GM19324 (cell line): Measurements from ENCODE around the gene XRCC3.

Experiments used
- ATAC-seq: cut with Tn5 transposase; IDR thresholded peaks from one replicate; pipeline ENCODE4 v1.9.1; 2021; ENCODE audit warnings: mild to moderate bottlenecking, moderate library complexity; ENCODE audit not compliant: unreplicated experiment, low FRiP score

XRCC3 gene

DNA sequence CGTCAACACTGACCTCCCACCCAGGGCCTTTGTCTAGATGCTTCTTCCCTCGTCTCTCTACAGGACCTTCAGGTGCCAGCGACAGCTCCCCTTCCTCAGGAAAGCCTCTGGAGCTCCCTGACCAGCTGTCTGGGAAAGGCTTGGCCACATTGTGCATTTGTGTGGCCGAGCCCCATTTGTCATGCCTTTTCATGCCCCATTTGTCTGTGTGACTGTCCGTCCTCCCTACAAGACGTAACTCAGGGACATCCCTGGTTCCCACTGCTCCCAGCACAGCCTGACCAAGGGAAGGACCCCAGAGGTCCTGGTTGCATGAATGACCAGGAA lies 24.2 kb upstream of the XRCC3 start:
- no peak for ATAC-seq

DNA sequence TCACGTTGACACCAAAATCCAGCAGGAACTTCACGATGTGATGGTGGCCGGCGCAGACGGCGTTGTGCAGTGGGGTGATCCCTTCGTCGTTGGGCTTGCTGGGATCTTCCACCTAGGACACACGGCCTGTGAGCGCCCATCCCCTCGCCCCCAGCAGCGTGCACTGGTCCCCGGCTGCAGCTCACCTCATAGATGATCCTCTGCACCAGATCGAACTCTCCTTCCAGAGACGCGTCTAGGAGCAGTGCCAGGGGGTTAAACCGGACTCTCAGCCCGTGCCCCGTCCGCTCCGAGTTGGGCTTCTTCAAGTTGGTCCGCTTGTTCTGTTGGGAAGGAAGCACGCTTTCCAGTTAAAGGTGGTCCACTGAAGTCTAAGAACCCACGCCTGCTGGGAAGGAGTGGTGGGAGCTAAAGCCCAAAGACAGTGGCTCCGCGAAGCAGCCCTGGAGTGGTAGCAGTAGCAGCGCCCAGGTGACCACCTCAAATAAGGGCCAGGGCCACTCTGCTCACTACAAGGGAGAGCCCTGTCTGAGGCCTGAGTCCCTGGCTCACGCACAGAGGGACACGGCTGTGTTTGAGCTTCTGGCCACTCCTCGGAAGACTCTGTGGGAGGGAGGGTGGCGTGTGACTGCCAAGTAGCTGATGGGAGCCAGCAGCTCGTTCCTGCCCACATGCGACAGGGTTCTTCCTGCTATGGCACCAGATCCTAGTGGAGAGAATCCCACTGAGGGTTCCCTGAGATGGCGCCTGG lies 23.6 kb upstream of the XRCC3 start:
- ATAC-seq: no peak

DNA sequence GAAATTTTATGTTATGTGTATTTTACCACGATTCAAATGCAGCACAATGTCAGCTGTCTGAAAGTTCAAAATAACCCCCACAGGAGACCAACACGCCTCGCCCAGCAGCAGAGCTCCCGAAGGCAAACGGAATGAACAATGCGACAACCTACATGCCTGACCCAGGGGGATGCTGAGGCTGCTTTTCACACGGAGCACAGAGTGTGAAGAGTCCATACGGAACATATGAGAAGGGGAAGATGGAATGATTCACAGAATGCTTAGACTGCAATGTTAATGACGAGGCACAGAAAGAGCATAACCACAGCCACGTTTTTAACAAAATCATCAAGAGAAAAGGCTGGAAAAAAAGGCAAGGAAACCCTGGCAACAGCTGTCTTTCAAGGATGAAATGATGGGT lies 22.9 kb upstream of the XRCC3 start:
- ATAC-seq: no peak

DNA sequence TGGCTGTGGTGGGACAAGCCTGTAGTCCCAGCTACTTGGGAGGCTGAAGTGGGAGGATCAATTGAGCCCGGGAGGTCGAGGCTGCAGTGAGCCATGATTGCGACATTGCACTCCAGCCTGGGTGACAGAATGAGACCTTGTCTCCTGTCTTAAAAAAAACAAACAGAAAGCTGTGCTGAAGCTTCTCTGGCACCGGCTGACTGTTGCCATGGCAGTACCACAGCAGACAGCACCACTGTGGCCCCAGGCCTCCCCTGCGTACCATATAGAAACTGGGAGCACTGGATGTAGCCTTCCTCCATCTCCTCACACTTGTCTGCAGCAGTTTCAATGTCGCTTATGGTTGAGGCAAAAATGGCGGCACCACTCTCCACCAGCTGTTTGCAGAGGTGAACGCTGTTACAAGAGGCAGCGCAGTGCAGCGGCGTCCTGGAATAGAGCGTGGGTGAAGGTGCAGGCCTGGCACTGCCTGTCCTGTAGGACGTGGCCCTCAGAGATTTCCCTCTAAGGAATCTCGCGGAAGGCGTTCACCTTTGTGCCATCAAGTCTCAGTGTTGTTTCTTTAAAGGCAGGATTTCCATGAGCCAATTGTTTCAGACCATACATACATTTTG lies 22.3 kb upstream of the XRCC3 start:
- ATAC-seq: no peak

DNA sequence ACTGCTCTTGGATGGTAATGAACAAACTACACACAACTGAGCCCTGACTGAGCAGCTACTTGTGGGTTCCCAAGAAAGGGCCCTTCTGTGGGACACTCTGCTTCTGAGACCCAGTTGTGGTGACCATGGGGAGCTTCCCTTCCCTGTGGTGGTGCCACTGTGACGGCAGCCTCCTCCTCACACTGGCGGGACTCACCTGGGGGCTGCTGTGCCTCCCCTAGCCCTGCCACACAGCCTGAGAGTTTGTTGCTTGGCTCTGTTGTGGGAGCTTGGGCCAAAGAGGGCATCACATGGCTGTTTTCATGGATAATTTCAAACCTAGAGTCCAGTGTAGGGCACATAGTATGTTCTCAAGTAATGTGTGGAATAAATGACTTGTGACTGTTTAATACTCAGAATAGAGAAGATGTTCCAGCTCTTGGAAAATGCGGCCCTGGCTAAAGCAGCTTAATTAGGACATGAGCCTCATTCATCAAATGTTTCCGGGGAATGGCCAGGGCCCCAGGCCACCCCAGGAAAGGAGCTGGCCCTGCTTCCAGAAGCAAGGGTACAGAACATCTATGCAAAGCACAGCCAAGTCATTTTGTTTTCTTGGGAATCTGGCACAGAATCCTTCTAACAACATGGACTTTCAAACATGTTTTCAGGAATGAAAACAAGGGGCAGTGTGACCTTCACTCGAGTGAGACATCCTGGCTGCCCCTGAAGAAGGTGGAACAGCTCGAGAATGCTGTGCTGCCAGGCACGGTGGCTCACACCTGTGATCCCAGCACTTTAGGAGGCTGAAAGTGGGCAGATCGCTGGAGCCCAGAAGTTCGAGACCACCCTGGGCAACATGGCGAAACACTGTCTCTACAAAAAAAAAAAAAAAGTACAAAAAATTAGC lies 21.5 kb upstream of the XRCC3 start:
- ATAC-seq: no peak

DNA sequence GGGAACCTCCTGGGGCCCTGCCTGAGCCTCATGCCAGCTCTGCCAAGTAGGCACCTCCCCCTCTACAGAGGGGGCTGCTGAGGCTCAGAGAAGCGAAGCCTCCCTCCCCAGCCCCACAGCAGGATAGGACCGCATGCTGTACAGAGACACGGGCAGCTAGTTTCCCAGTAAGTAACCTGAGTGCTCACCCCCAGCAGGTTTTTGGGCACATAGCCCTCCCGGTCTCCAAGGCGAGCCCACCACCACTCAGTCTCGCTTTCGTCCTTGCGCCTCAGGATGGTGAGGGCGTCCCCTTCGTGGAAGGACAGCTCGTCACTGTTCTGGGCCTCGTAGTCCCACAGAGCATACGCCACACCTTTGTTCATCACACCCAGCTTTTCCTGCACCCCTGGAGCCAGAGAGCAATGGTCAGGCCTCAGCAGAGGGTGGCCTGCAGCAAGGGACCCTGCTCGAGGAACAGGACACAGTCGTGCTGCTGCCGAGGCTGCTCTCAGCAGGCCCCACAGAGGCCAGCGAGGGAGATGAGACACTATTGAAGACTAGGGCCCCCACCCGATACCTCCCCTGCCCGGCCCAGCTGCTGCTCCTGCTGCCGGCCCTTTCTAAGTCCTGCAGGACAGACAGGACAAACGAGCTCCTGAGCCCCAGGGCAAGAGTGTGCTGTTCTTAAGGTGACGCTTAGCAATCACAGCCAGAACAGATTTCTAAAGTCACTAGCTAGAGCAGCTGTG lies 20.7 kb upstream of the XRCC3 start:
- ATAC-seq: no peak

DNA sequence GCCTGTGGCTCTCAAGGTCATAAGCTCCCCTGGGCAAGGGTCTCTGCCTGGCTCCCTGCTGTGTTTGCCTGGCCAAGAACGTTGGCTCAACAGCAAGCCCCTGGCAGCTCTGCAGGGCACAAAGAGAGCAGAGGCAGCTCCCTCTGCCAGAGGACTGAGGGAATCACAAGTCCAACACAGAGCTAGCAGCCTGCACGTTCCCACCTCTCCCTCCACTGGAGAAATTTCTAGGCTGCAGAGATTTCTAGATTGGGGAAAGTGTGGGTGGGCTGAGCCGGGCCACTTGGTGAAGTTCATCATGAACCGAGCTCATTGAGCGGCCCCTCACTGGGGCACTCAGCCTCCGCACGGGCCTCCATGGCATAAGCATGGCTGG lies 20.2 kb upstream of the XRCC3 start:
- no peak for ATAC-seq

DNA sequence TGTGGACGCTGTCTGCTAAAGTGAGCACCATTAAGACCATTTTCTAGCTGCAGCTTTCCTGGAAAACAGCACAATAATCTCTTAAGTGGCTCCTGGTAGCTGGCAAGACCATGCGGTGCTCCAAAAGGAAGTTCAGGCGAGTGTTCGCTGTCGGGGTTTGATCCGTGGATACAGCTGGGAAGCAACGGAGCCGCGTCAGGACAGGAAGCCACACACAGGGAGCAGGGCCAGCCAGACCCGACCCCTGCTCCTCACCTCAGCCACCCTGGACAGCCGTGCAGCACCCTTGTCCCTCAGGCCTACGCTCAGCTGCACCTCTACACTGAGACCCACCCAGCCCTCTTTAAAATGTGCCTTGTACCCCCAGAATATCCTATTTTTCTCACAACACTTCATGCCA lies 19.8 kb upstream of the XRCC3 start:
- ATAC-seq: no peak

DNA sequence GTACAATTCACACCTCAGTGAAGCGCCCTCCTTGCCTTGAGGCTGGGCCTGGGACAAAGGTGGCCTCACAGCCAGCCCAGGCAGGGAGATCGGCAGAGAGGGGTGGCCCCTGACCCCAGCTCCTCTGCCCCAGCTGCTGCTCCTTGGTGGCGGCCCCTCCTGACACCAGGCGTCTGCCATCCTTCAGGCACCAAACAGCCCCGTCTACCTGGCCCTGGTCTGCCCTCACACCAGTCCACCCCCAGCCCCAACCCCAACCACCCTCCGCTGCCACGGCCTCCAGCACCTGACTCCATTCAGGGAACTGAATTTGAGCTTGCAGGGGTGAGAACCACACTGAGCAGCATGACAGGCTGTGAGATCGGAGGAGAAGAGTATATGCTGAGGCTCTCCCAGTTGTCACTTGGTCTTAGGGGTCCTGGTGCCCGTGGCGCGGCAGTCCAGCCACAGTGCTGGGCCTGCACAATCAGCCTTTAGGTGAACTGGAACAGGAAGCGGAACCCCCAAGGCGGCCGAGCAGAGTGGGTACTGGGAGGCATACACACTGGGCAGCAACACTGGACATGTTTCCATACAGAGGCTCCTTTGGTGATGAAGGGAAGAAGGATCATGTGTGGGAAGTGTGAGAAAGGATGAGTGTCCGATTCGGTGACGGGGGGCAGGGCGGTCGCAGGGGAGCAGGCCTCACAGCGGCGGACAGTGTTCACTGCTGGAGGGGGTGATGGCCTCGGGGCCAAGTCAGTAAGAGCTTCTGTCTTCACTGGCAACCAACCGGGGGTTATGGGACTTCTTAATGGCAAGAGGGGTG lies 19.0 kb upstream of the XRCC3 start:
- no peak for ATAC-seq

DNA sequence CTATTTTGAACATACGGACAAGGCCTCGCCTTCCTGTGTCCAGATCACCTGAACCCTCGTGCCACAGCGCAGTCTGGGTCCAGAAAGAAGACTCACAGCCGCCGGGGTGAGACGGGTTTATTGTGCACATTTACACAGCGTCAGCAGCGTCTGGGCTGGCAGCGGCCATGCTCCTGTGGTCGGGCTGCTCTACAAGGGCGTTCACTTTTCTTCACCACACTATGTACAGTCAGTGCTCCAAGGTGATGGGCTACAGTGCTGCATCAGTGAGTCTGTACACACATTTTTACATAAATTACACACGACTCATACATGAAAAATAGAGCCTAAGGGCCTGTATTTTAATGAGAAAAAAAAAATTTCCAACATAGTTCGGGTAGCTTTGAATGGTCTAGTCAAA lies 18.4 kb upstream of the XRCC3 start:
- ATAC-seq: no peak

DNA sequence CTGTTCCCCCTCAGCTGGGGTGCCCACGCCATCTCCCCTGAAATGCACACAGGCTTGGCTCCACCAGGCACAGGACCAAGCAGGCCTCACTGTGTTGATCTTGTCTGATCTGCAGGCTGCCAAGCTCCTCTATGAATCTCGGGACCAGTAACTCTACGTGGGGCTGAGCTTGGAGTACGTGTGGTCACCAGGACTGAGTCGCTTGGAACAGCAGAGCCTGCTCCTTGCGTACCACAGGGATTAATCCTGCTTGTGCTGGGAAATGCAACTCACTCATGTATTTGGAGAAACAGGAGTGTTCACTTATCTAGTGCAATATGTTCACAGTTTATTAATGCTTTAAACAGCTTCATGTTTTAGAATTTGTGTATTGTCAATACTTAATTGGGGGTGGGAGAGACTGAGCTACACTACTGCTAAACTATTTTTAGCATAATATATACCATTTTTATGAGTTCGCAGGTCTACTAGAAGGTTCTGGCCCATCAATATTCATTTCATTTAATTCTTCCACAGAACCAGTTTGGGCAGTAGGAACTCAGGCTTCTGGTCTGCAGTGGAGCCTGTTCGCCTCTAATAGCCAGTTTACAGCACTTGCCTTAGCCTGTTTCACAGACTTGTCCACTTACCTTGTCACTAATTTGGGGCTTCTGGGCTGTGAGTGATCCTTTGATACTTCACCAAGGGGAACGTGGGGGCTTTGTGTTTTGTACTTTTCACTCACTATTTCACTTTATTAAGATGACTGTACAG lies 17.8 kb upstream of the XRCC3 start:
- no peak for ATAC-seq

DNA sequence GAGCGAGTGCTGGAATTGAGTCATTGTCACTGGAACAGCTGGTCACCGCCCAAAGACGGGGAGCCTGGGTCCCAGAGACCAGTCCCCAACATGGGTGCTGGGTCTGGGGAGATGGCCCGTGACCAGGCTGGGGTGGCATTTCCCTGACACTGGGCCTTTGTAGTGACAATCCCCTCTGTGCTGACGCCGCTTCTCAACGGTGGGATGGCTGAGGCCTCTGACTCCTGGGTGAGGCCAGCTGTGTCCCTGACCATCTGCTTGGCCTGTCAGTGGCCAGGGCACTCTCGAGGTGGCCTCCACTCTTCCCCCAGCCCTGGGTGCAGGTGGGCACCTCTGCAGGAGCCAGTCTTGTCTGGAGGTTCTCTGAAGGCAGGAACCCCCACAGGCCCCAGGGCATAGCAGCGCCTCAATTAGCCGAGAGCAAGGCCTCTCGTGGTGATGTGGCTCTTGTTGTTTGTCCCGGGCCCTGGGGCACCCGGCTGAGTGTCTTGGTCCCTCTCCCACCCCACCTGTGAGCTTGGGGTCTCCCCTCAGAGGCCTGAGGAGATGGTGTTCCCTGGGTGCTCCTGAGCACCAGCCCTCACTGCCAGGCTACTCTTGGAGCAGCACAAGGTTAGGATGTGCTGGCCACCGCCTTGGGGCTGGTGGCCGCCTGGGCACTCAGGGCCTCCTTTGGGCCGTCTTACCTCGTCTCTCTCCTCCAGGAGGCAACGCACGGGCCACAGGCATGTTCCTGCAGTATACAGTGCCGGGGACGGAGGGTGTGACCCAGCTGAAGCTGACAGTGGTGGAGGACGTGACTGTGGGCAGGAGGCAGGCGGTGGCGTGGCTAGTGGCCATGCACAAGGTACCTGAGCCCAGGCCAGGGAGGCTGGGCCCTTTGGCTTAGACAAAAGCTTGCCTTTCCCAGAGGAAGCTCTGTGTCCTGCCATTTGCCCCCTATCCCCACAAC lies 16.9 kb upstream of the XRCC3 start:
- no peak for ATAC-seq

DNA sequence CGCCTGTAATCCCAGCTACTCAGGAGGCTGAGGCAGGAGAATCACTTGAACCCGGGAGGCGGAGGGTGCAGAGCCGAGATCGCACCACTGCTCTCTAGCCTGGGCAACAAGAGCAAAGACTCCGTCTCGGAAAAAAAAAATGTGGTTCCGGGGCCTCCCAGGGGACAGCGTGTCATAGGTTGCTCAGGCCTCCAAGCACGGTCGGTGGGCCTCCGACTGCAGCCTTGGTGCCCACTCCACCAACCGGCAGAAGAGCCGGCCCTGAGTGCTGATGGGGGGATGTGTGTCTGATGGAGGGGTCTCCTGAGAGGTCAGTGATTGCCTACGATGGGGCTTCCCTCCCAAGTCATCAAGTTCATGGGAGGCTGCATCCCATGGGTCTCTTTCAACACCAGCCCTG lies 16.2 kb upstream of the XRCC3 start:
- no peak for ATAC-seq

DNA sequence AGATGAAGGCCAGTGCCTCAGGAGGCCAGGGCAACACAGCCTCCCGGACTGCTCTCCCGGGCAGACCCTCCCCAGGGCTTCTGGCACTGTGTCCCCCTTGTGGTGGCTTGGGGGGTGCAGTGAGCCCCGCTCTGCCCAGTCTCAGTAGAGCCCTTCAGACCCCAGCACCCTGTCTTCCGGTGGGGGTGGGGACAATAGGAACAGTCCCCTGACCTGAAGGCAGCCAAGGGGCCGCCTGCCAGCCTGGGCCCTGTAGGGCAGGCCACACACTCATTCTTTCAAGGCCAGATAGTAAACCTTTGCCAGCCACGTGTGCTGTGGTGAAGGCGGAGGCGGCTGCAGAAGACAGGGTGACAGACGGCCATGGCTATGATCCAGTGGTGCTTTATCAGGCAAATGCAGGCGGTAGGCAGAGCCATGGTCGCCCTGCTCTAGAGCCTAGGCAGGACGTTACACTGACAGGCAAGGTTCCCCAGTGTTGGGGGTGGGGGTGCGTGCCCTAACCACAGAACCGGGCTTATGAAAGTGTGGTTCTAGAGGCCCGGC lies 15.3 kb upstream of the XRCC3 start:
- ATAC-seq: no peak

DNA sequence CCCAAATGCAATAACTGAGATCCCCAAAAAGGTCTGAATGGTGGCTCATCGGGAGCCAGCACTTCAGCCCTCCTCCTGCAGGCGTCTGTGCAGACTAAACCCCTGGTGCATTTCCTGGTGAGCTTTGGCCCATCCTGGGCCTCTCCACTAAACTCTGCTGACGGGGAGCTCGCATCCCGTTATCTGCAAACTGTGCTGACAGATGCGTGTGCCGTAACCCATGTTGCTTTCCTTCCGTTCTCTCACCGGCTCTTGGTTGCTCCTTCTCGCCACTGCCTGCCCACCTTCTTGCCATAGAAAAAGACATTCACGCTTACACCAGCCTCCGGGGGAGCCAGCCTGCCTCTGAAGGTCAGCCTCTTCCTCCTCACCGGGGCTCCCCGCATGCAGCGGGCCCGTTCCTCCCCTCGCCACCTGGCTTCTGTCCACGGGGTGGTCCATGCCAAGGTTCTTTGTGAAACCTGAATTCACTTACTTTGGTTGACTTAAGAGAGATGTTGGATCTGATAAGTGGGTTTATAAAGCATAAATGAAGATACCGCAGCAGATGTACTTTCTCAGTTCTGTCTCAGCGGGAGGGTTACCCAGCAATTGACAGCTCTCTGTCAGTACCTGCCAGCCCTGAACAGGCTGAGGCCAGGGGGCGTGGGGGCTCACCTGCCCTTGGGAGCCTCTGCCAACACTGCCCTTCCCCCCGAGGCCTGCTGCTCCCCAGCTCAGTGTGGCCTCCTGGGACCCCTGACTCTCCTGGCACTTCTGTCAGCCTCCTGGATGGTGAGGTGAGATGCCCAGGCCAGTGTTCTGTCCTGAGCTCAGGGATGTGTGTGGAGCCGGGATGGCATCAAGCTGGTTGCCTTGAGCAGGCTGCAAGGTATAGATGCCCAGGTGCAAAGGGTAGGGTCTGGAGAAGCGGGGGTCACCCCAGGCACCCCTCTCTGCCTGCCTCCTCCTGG lies 14.5 kb upstream of the XRCC3 start:
- ATAC-seq: no peak

DNA sequence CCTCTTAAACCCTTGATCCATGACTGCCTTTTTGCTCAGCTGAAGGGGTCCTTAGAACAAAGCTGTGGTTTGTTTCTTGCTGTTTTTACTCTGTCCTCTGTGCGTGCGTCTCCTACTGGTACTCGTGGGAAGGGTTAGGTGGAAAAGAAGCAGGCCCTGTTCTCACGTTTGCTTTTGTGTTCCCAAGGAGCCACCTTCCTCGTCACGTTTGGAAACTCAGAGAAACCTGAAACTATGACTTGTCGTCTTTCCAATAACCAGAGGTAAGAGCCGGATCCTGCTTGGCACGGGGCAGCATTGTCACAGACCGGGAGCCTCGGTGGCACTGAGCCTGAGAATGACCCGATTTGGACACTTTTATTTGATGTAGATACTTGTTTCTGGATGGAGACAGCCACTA lies 13.5 kb upstream of the XRCC3 start:
- no peak for ATAC-seq

DNA sequence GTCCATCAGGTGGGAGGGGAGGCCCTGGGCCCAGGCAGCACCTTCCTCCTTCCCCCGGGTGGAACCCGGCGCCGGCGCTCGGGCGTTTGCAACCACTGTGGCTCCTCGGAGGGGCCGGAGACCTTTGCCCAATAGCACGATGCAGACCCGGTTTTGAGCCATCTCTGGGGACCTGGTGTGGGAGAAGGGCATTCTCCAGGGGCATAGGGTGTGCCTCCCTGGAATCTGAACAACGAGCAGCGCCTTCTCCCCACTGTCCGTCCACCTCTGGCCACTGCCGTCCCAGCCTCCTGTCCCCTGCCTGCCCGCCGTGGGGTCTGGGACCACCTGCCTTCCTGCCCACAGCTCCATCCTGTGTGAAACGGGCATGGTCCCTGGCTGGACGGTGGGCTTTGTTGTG lies 12.9 kb upstream of the XRCC3 start:
- no peak for ATAC-seq
